ENCODE data around the gene ZNF808.

- TF ChIP-seq TEAD4 (IDR thresholded peaks at IDR 0.05; ENCODE audit: borderline replicate concordance, insufficient read depth): no peak
- TF ChIP-seq CTCF (IDR thresholded peaks at IDR 0.05): no peak
- TF ChIP-seq REST (IDR thresholded peaks at IDR 0.05; ENCODE audit: low read depth, low read length): no peak
- no peak for TF ChIP-seq TAF1 (IDR thresholded peaks at IDR 0.05; ENCODE audit: borderline replicate concordance, low read depth, low read length)
- TF ChIP-seq JUND (IDR thresholded peaks at IDR 0.05): no peak
- no peak for TF ChIP-seq YY1 (IDR thresholded peaks at IDR 0.05; ENCODE audit: low read depth)
- no peak for TF ChIP-seq SMC3 (IDR thresholded peaks at IDR 0.05; ENCODE audit: low read depth, low read length)
- TF ChIP-seq MEF2A (IDR thresholded peaks at IDR 0.05; ENCODE audit: borderline replicate concordance, low read depth): no peak
- no peak for TF ChIP-seq POLR2AphosphoS5 (IDR thresholded peaks at IDR 0.05; ENCODE audit: low read depth, low read length)
- TF ChIP-seq EZH2phosphoT487 (IDR thresholded peaks at IDR 0.05; ENCODE audit: borderline replicate concordance, low read depth): no peak
- TF ChIP-seq RAD21 (IDR thresholded peaks at IDR 0.05; ENCODE audit: low read length): no peak
These were observed 33.0 kb upstream of the ZNF808 start for GRCh38 chr19:52494518-52494917.
